GM12878 (cell line): ENCODE data around the gene SEPTIN5. TPM values are rescaled to one million over a fixed set of nuclear protein-coding genes. Genes with fewer than 3 reads are reported as not detected.

ENCODE experiments used
- ATAC-seq: fragments of 200-7000 bp; cut with Tn5 transposase; 3 replicates; pipeline ENCODE4 v1.9.1; 2020; ENCODE audit warnings: mild to moderate bottlenecking, moderate library complexity
- BruUV-seq: library from RNA; stranded (reverse); fragments of 400-500 nt; replicated peaks from 2 replicates; lab custom pipeline; 2021; lab: Mats Ljungman, UMichigan
- CTCF ChIA-PET: fragments of 300-600 bp; sonication (Branson Sonifier 250); formaldehyde crosslinking; extraction: SDS; loops from one replicate; lab custom pipeline; 2021; ENCODE audit warnings: inconsistent platforms; lab: Yijun Ruan, JAX
- POLR2A ChIA-PET: fragments of 350-600 bp; formaldehyde crosslinking; extraction: SDS; loops from one replicate; lab custom pipeline; 2021; ENCODE audit warnings: inconsistent platforms; lab: Charles Lee
- RAD21 ChIA-PET: fragments of 300-600 bp; sonication (Branson Sonifier 250); formaldehyde crosslinking; loops from one replicate; lab custom pipeline; 2023; ENCODE audit warnings: antibody characterized with exemption; ENCODE audit not compliant: unreplicated experiment; lab: Charles Lee
- SMC1A ChIA-PET: fragments of 300-600 bp; sonication (Branson Sonifier 250); formaldehyde crosslinking; loops from one replicate; lab custom pipeline; 2023; ENCODE audit not compliant: unreplicated experiment, uncharacterized antibody; lab: Charles Lee
- DNase-seq: peaks from one replicate; pipeline ENCODE4 v3.0.0-alpha.2; 2011; ENCODE audit warnings: low read depth, low spot score
- FAIRE-seq: peaks from 3 replicates; lab custom pipeline; 2011; peaks lifted over from hg19 to GRCh38; lab: Jason Lieb, UNC
- H2AFZ ChIP-seq: 2 replicates; pipeline ENCODE4 v1.6.0; 2011; ENCODE audit warnings: low read depth, low read length, control low read depth; ENCODE audit not compliant: control insufficient read depth
- H3K27ac ChIP-seq: 2 replicates; pipeline ENCODE4 v1.5.1; 2011; ENCODE audit warnings: control low read depth; ENCODE audit not compliant: control insufficient read depth, insufficient read depth
- H3K27me3 ChIP-seq, 2 experiments: replicated peaks in 1 of 2; 2 replicates each; pipeline versions ENCODE4 v1.6.0 to v1.6.1; 2011; ENCODE audit warnings: low read length in 1 of 2; ENCODE audit not compliant: control insufficient read depth in 2 of 2, insufficient read depth in 2 of 2
- H3K36me3 ChIP-seq, 2 experiments: 2 replicates each; pipeline ENCODE4 v1.5.1; 2011; ENCODE audit warnings: low read length in 1 of 2; ENCODE audit not compliant: control insufficient read depth in 2 of 2, insufficient read depth in 2 of 2
- H3K4me1 ChIP-seq: 2 replicates; pipeline ENCODE4 v1.6.1; 2011; ENCODE audit warnings: mild to moderate bottlenecking, low read length, moderate library complexity, mixed read lengths; ENCODE audit not compliant: control insufficient read depth, insufficient read depth
- H3K4me2 ChIP-seq: 2 replicates; pipeline ENCODE4 v1.6.0; 2011; ENCODE audit warnings: control low read depth; ENCODE audit not compliant: control insufficient read depth, insufficient read depth
- H3K4me3 ChIP-seq: fragments of 200-600 bp; sonication (generic); 2 replicates; pipeline ENCODE4 v1.5.1; 2016
- H3K79me2 ChIP-seq: 2 replicates; pipeline ENCODE4 v1.6.0; 2011; ENCODE audit warnings: low read length; ENCODE audit not compliant: control insufficient read depth, insufficient read depth
- H3K9ac ChIP-seq: 2 replicates; pipeline ENCODE4 v1.8.0; 2011; ENCODE audit warnings: low read length, control low read depth, mixed read lengths; ENCODE audit not compliant: control insufficient read depth, insufficient read depth
- H3K9me3 ChIP-seq: replicated peaks from 3 replicates; pipeline ENCODE4 v1.5.1; 2011; ENCODE audit warnings: mild to moderate bottlenecking, low read length; ENCODE audit not compliant: control insufficient read depth, insufficient read depth
- H4K20me1 ChIP-seq: 2 replicates; pipeline ENCODE4 v1.6.0; 2011; ENCODE audit not compliant: control insufficient read depth, insufficient read depth
- ASH2L ChIP-seq: fragments of 300-600, 200-600 bp; sonication (generic); IDR thresholded peaks from 2 replicates; pipeline ENCODE4 v1.6.1; 2017; ENCODE audit warnings: low read depth, mild to moderate bottlenecking, borderline replicate concordance
- CBFB ChIP-seq: IDR thresholded peaks from 2 replicates; pipeline ENCODE4 v1.6.1; 2016; ENCODE audit warnings: antibody characterized with exemption, low read depth
- CBX3 ChIP-seq: fragments of 200-600 bp; sonication (generic); IDR thresholded peaks from 2 replicates; pipeline ENCODE4 v1.6.1; 2016; ENCODE audit warnings: low read depth, borderline replicate concordance
- EED ChIP-seq: sonication (generic); IDR thresholded peaks from 2 replicates; pipeline ENCODE4 v1.6.1; 2016; ENCODE audit warnings: antibody characterized with exemption, low read depth
- ELK1 ChIP-seq: IDR thresholded peaks from 2 replicates; pipeline ENCODE4 v1.6.1; 2012; ENCODE audit warnings: low read depth, low read length, improper control_type of control experiment
- FOXM1 ChIP-seq: IDR thresholded peaks from 2 replicates; pipeline ENCODE4 v1.6.1; 2012; ENCODE audit warnings: low read depth, mild to moderate bottlenecking, inconsistent platforms, low read length, moderate library complexity
- NFIC ChIP-seq: IDR thresholded peaks from 2 replicates; pipeline ENCODE4 v1.6.1; 2012; ENCODE audit warnings: low read depth, mild to moderate bottlenecking, inconsistent platforms, low read length, moderate library complexity
- NKRF ChIP-seq: fragments of 450-650 bp; conservative IDR thresholded peaks from 2 replicates; pipeline ENCODE4 v1.6.1; 2017; ENCODE audit warnings: mild to moderate bottlenecking, moderate library complexity
- RAD51 ChIP-seq: fragments of 450-650 bp; IDR thresholded peaks from 2 replicates; pipeline ENCODE4 v1.6.1; 2016; ENCODE audit warnings: moderate library complexity, mild to moderate bottlenecking, inconsistent platforms
- RCOR1 ChIP-seq: conservative IDR thresholded peaks from 2 replicates; pipeline ENCODE4 v1.6.1; 2012; ENCODE audit warnings: low read depth, low read length, improper control_type of control experiment
- RFX5 ChIP-seq: IDR thresholded peaks from 2 replicates; pipeline ENCODE4 v1.6.1; 2011; ENCODE audit warnings: low read depth, low read length, improper control_type of control experiment
- SMAD5 ChIP-seq: IDR thresholded peaks from 2 replicates; pipeline ENCODE4 v1.6.1; 2016; ENCODE audit warnings: antibody characterized with exemption, low read depth
- TAF1 ChIP-seq: IDR thresholded peaks from 2 replicates; pipeline ENCODE4 v1.6.1; 2011; ENCODE audit warnings: mild to moderate bottlenecking, low read depth, low read length, borderline replicate concordance
- TCF12 ChIP-seq: IDR thresholded peaks from 2 replicates; pipeline ENCODE4 v1.6.1; 2011; ENCODE audit warnings: low read depth, mild to moderate bottlenecking, low read length
- WGBS: methylation state at CpG from one replicate; pipeline ENCODE4 v1.1.6; 2016; ENCODE audit warnings: low lambda C conversion rate; ENCODE audit not compliant: insufficient replicate concordance, insufficient coverage; ENCODE audit errors: missing lambda C conversion rate; 5-methylcytosine and 5-hydroxymethylcytosine counted together
- in situ Hi-C: fragments of 300-500 bp; cut with MboI; formaldehyde crosslinking; loops from 9 replicates; pipeline ENCODE4 v1.14.3; 2018; ENCODE audit warnings: mixed read lengths
- intact Hi-C: fragments of 100-400 bp; cut with micrococcal nuclease; formaldehyde crosslinking; loops from one replicate; pipeline ENCODE4 v1.14.2; 2022; ENCODE audit not compliant: unreplicated experiment
- polyA plus RNA-seq, 11 experiments: library from polyadenylated mRNA; depleted of rRNA in 4 of 11; unstranded in 6 of 11; stranded (reverse) in 5 of 11; fragments of >200 nt; fragmentation: Nextera tagmentation in 4 of 11; fragmentation: Illumina TruSeq in 1 of 11; extraction: Ambion mirVana in 4 of 11; extraction: Trizol in 1 of 11; gene quantifications; 1 replicate in 1 of 11; 2 replicates in 10 of 11; pipeline versions ENCODE4 v1.2.1 to v1.2.3, GENCODE V29; 2011 to 2016; ENCODE audit warnings: inconsistent platforms in 2 of 11, missing spikeins in 2 of 11, low read depth in 1 of 11
- total RNA-seq, 4 experiments: library from RNA; depleted of rRNA in 3 of 4; stranded (reverse); fragments of >200 nt in 3 of 4; fragmentation: Illumina TruSeq in 1 of 4; extraction: Trizol in 1 of 4; gene quantifications; 2 replicates each; pipeline versions ENCODE4 v1.2.1 to v1.2.3, GENCODE V29; 2013 to 2021
- TF ChIP-seq, protein P1 (sequence below): fragments of 450-650 bp; formaldehyde crosslinking; IDR thresholded peaks from 2 replicates; pipeline ENCODE4 v1.4.0; 2022; ENCODE audit warnings: mild to moderate bottlenecking, moderate library complexity
- TF ChIP-seq, protein P2 (sequence below): fragments of 450-650 bp; IDR thresholded peaks from 2 replicates; pipeline ENCODE4 v1.6.1; 2016; ENCODE audit warnings: mild to moderate bottlenecking

The SEPTIN5 gene
- total and polyA plus RNA-seq, 10 of the 15 experiments (the other 5 are each of a cell fraction or from before 2014, with no cell fraction given) = 0.13 to 1.1 (median 0.34) TPM; not detected in 5

DNA sequence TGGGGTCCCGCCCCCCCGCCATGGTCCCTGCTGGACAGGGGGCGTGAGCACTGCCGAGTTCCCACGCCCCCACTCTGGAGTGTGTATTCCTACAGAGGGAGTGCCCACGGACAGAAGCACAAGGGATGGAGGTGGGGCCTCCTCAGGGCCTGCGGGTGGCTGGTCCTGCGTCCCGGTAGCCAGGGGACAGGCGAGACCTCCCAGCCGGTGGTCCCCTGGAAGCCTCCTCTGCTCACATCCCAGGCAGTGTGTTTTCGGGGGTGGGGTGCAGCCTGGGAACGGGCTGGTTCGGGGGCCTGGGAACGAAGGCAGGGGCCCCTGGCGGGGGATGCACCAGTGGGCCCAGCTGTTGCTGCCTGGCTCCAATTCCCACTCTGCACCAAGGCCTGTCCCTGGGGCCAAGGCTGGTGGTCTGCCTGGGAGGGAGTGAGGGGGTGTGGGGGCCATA, 25.2 kb downstream of the SEPTIN5 start:
- ChIA-PET RAD21 (no interaction called here), SMC1A (no interaction called here), POLR2A (no interaction called here), CTCF (interaction anchor here (1.4 kb wide), 1 partner anchor 9 kb away, joined by 3 read pairs; no protein-coding TSS in a partner anchor)
- Histone ChIP-seq H3K4me3 (no peak overlapping the region), H3K9me3 (no peaks in the 10 kb centered on the region), H2AFZ (no peak overlapping the region), H3K9ac (no peak overlapping the region), H4K20me1 (no peaks in the 10 kb centered on the region; the same call in 1 of the 2 replicates), H3K27me3 (no peaks in the 10 kb centered on the region), H3K79me2 (no peaks in the 10 kb centered on the region), H3K4me1 (no peaks in the 10 kb centered on the region), H3K36me3 (no peaks in the 10 kb centered on the region), H3K4me2 (no peak overlapping the region), H3K27ac (no peak overlapping the region)
- 26% methylated on average over 13 of the region's 16 CpGs for WGBS
- DNase-seq (no peak), ATAC-seq (no peak), FAIRE-seq (no peak)
- no TSS peak for BruUV-seq
- intact Hi-C loops (no loop called here), in situ Hi-C loops (no loop called here)
- no peak for TF ChIP-seq CBX3
- TF ChIP-seq TCF12 = no peak
- TF ChIP-seq SMAD5 = no peak
- TF ChIP-seq ASH2L = no peak
- TF ChIP-seq RCOR1 = no peak
- TF ChIP-seq, protein P1, sequence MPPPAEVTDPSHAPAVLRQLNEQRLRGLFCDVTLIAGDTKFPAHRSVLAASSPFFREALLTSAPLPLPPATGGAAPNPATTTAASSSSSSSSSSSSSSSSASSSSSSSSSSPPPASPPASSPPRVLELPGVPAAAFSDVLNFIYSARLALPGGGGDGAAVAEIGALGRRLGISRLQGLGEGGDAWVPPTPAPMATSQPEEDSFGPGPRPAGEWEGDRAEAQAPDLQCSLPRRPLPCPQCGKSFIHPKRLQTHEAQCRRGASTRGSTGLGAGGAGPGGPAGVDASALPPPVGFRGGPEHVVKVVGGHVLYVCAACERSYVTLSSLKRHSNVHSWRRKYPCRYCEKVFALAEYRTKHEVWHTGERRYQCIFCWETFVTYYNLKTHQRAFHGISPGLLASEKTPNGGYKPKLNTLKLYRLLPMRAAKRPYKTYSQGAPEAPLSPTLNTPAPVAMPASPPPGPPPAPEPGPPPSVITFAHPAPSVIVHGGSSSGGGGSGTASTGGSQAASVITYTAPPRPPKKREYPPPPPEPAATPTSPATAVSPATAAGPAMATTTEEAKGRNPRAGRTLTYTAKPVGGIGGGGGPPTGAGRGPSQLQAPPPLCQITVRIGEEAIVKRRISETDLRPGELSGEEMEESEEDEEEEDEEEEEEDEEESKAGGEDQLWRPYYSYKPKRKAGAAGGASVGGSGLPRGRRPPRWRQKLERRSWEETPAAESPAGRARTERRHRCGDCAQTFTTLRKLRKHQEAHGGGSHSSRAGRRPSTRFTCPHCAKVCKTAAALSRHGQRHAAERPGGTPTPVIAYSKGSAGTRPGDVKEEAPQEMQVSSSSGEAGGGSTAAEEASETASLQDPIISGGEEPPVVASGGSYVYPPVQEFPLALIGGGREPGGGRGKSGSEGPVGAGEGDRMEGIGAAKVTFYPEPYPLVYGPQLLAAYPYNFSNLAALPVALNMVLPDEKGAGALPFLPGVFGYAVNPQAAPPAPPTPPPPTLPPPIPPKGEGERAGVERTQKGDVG (CRISPR knock-in tag) = no peak
- no peak for TF ChIP-seq ELK1
- no peak for TF ChIP-seq CBFB
- TF ChIP-seq, protein P2, sequence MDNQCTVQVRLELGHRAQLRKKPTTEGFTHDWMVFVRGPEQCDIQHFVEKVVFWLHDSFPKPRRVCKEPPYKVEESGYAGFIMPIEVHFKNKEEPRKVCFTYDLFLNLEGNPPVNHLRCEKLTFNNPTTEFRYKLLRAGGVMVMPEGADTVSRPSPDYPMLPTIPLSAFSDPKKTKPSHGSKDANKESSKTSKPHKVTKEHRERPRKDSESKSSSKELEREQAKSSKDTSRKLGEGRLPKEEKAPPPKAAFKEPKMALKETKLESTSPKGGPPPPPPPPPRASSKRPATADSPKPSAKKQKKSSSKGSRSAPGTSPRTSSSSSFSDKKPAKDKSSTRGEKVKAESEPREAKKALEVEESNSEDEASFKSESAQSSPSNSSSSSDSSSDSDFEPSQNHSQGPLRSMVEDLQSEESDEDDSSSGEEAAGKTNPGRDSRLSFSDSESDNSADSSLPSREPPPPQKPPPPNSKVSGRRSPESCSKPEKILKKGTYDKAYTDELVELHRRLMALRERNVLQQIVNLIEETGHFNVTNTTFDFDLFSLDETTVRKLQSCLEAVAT = no peak
- no peak for TF ChIP-seq NFIC
- TF ChIP-seq RFX5 = no peak
- no peak for TF ChIP-seq RAD51
- no peak for TF ChIP-seq EED
- TF ChIP-seq FOXM1 = no peak
- TF ChIP-seq TAF1 = no peak
- TF ChIP-seq NKRF = no peak
